ENCODE measurements around the gene MORN4. TPM values are rescaled to one million over a fixed set of nuclear protein-coding genes. Genes with fewer than 3 reads are reported as not detected.

MORN4 gene
- polyA plus RNA-seq, 2 donors = 1.1 to 1.8 TPM

DNA sequence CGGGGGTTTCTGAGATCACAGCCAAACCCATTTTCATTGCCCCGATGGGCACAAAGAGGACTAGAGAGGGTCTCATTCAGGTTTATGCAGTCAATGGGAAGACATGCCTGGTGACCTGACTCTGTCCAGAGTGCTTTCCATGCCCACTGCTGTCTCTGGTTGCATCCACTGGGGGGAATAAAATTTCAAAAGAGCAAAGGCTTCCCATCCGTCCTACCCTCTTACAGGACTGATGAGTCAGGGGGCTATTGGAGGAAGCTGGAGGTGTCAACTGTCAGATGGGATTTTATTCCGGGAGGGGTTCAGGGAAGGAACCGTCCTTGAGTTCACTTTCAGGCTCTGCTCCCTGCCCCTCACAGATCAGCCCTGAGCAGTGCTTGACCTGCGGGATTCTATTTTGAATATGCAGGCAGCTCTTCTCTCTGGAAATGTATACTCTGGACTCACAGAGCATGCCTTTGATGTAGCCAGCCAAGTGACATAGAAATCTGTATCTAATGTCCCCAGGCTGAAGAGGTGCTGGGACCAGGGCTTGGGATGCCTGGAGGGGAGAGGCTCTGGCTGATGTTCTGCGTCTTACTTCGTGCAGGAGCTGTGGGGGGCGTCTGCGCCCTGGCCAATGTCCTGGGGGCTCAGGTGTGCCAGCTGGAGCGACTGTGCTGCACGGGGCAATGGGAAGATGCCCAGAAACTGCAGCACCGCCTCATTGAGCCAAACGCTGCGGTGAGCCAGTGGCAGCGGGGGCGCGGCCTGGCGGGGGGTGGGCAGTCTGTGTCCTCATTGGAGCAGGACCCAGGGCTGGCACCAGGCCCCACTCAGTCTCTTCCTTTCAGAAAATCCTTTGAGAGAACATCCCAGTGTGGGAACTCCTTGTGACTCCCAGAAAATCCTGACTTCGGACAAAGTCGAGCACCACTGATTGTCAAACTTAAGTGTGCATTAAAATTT, 31.8 kb downstream of the MORN4 start:
- Histone ChIP-seq H3K9me3 (ENCODE audit: control insufficient read depth in 2 of 2, insufficient read depth in 1 of 2, low read depth in 1 of 2, low read length in 1 of 2) (no peaks in the 10 kb centered on the region), H3K27me3 (ENCODE audit: control insufficient read depth in 1 of 2, insufficient read depth in 2 of 2, low read length in 2 of 2) (no peaks in the 10 kb centered on the region), H3K36me3 (ENCODE audit: control insufficient read depth in 2 of 2, insufficient read depth in 2 of 2, low read length in 1 of 2) (no peaks in the 10 kb centered on the region), H3K4me1 (ENCODE audit: control insufficient read depth in 2 of 2, insufficient read depth in 2 of 2, low read length in 1 of 2) (peaks cover 0 to 2% of the 10 kb centered on the region in 2 donors), H3K4me3 (ENCODE audit: low read depth in 1 of 2, low read length in 2 of 2) (no peak overlapping the region), H3K27ac (ENCODE audit: low read depth in 2 of 2, low read length in 1 of 2) (no peak overlapping the region)
- WGBS, 2 donors = 64 to 76% methylated on average over 21 of the region's 21 CpGs

DNA sequence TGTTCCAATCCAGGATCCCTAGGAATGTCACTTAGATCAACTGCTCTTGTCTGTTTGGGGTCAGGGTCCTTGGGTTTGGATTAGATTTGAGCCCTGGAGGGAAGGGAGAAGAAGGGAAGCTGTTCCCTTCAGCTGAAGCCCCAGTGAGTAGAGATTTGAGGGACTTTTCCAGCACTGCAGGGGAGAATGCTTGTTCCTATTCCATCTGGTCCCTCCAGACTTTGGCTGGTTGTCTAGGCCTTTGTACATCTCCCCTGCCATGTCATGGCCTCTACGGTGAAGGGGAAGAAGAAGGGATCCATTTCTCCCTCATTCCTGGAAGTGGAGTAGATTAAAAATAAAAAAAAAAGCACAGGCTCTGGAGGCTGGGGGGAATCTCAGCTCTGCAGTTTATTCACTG, 32.7 kb downstream of the MORN4 start:
- Histone ChIP-seq H3K27ac (ENCODE audit: low read depth in 2 of 2, low read length in 1 of 2) (no peak overlapping the region), H3K9me3 (ENCODE audit: control insufficient read depth in 2 of 2, insufficient read depth in 1 of 2, low read depth in 1 of 2, low read length in 1 of 2) (no peaks in the 10 kb centered on the region), H3K4me3 (ENCODE audit: low read depth in 1 of 2, low read length in 2 of 2) (no peak overlapping the region), H3K27me3 (ENCODE audit: control insufficient read depth in 1 of 2, insufficient read depth in 2 of 2, low read length in 2 of 2) (no peaks in the 10 kb centered on the region), H3K4me1 (ENCODE audit: control insufficient read depth in 2 of 2, insufficient read depth in 2 of 2, low read length in 1 of 2) (peaks cover 2 to 3% of the 10 kb centered on the region in 2 donors), H3K36me3 (ENCODE audit: control insufficient read depth in 2 of 2, insufficient read depth in 2 of 2, low read length in 1 of 2) (no peaks in the 10 kb centered on the region)
- WGBS, 2 donors = 91 to 96% methylated on average over 1 of the region's 1 CpG

DNA sequence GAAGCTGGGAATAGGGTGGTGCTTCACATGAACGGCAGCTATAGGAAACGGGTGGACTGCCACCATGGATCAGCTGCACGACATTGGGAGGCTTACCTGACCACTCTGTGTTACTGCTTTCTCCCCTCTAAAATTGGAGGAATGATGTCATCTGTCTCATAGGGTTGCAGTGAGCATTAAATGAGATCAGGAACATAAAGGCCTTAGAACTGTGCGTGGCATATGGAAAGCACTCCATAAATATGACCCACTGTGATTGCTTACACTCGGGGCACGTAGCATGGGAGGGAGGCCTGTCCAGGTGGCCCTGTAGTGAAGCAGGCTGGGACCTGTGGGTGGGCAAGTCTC, 34.1 kb downstream of the MORN4 start:
- Histone ChIP-seq H3K4me3 (ENCODE audit: low read depth in 1 of 2, low read length in 2 of 2) (no peak overlapping the region), H3K9me3 (ENCODE audit: control insufficient read depth in 2 of 2, insufficient read depth in 1 of 2, low read depth in 1 of 2, low read length in 1 of 2) (no peaks in the 10 kb centered on the region), H3K27ac (ENCODE audit: low read depth in 2 of 2, low read length in 1 of 2) (no peak overlapping the region), H3K4me1 (ENCODE audit: control insufficient read depth in 2 of 2, insufficient read depth in 2 of 2, low read length in 1 of 2) (peaks cover 2 to 3% of the 10 kb centered on the region in 2 donors), H3K36me3 (ENCODE audit: control insufficient read depth in 2 of 2, insufficient read depth in 2 of 2, low read length in 1 of 2) (no peaks in the 10 kb centered on the region), H3K27me3 (ENCODE audit: control insufficient read depth in 1 of 2, insufficient read depth in 2 of 2, low read length in 2 of 2) (no peaks in the 10 kb centered on the region)
- WGBS, 2 donors = 90 to 91% methylated on average over 6 of the region's 6 CpGs

DNA sequence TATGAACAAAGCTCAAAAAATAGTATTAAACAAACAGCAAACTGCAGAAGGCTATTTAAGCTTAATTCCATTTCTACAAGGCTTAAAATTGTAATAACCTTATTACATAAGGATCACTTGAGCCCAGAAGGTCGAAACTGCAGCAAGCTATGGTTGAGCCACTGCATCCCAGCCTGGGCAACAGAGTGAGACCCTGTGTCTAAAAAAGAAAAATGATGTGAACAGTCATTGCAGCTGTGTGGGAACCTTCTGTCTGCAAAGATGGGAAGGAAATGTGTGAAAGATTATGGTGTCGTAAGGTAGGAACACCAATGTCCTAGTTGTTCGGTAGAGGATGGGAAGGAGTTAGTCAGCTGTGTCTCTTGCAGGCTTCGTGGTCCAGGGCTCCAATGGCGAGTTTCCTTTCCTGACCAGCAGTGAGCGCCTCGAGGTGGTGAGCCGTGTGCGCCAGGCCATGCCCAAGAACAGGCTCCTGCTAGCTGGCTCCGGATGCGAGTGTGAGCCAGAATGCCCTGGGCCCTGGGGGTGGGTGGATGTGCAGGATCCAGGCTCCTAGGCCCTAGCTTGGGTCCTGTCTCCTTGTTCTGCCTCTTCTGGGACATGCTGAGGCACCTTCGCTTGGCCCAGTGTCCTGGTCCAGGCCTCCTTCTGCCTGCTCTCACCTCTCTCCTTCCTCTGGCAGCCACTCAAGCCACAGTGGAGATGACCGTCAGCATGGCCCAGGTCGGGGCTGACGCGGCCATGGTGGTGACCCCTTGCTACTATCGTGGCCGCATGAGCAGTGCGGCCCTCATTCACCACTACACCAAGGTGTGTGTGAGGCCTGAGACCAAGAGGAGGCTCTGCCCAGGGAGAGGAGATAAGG, 34.7 kb downstream of the MORN4 start:
- no peaks in the 10 kb centered on the region for H3K9me3 ChIP-seq (ENCODE audit: control insufficient read depth in 2 of 2, insufficient read depth in 1 of 2, low read depth in 1 of 2, low read length in 1 of 2)
- H3K27me3 ChIP-seq (ENCODE audit: control insufficient read depth in 1 of 2, insufficient read depth in 2 of 2, low read length in 2 of 2) = no peaks in the 10 kb centered on the region
- H3K36me3 ChIP-seq (ENCODE audit: control insufficient read depth in 2 of 2, insufficient read depth in 2 of 2, low read length in 1 of 2) = no peaks in the 10 kb centered on the region
- H3K4me3 ChIP-seq (ENCODE audit: low read depth in 1 of 2, low read length in 2 of 2) = no peak overlapping the region
- H3K4me1 ChIP-seq (ENCODE audit: control insufficient read depth in 2 of 2, insufficient read depth in 2 of 2, low read length in 1 of 2) = peaks cover 2 to 3% of the 10 kb centered on the region in 2 donors
- H3K27ac ChIP-seq (ENCODE audit: low read depth in 2 of 2, low read length in 1 of 2) = no peak overlapping the region
- WGBS, 2 donors = 89 to 91% methylated on average over 19 of the region's 19 CpGs

DNA sequence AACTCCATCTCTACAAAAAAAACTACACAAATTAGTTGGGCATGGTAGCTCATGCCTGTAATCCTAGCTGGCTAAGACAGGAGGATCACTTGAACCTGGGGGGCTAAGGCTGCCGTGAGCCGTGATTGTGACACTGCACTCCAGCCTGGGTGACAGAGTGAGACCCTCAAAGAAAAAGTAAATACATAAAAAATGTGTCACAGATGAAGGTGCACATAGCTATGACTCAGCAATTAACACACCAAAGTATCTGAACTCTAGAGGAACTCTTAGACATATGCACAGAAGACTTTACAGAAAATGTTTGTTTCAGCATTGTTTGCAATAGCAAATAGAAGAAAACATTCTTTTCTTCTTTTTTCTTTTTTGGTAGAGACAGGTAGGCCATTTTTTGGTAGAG, 35.5 kb downstream of the MORN4 start:
- Histone ChIP-seq H3K4me1 (ENCODE audit: control insufficient read depth in 2 of 2, insufficient read depth in 2 of 2, low read length in 1 of 2) (peaks cover 2 to 3% of the 10 kb centered on the region in 2 donors), H3K36me3 (ENCODE audit: control insufficient read depth in 2 of 2, insufficient read depth in 2 of 2, low read length in 1 of 2) (no peaks in the 10 kb centered on the region), H3K27ac (ENCODE audit: low read depth in 2 of 2, low read length in 1 of 2) (no peak overlapping the region), H3K9me3 (ENCODE audit: control insufficient read depth in 2 of 2, insufficient read depth in 1 of 2, low read depth in 1 of 2, low read length in 1 of 2) (no peaks in the 10 kb centered on the region), H3K27me3 (ENCODE audit: control insufficient read depth in 1 of 2, insufficient read depth in 2 of 2, low read length in 2 of 2) (no peaks in the 10 kb centered on the region), H3K4me3 (ENCODE audit: low read depth in 1 of 2, low read length in 2 of 2) (no peak overlapping the region)
- 88 to 92% methylated on average over 2 of the region's 2 CpGs for WGBS, 2 donors

DNA sequence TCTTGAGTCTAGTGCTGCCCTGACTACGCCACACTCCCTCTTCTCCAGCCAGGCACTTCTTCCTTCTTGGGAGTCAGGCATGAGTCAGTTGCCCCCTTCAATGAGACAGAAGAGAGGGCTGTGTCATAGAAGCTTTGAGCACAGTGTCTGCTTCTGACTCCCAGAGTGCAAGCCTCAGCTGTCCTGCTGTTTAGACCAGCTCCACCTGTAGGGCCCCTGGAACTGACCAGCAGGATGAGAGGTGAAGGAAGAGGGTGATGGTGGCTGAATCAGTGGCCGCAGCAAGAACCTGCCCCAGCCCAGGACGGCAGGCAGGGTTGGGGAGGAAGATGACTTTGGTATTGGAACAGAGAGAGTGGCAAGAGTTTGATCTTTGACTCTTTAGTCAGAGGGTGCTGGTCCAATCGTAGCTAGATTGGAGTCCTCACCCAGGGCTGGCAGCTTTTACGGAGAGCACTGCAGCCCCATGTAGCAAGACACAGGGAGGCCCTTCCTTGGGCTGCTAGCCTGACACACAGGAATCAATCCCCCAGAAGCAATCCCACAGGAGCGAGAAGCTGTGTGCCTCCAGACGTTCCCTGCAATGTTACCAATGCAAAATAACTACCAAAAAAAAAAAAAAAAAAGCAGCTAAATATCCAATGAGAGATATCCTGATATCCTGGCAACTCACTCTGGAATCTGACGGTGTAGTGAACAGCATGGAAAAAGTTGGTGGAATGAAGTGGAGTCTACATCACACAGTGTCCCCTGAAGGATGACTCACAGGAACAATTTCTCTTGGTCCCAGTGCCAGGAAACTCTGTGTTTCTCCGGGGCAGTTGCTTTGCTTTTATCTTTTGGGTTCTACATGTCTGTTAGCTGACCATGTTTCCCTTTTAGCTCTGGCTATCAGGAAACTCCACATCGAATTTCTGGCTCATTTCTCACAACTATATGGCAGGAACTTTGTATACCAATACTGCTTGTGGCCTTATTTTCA, 36.9 kb downstream of the MORN4 start:
- no peaks in the 10 kb centered on the region for H3K36me3 ChIP-seq (ENCODE audit: control insufficient read depth in 2 of 2, insufficient read depth in 2 of 2, low read length in 1 of 2)
- no peaks in the 10 kb centered on the region for H3K27me3 ChIP-seq (ENCODE audit: control insufficient read depth in 1 of 2, insufficient read depth in 2 of 2, low read length in 2 of 2)
- no peaks in the 10 kb centered on the region for H3K9me3 ChIP-seq (ENCODE audit: control insufficient read depth in 2 of 2, insufficient read depth in 1 of 2, low read depth in 1 of 2, low read length in 1 of 2)
- peak overlapping the region; percentile 47 to 68 for H3K27ac ChIP-seq (ENCODE audit: low read depth in 2 of 2, low read length in 1 of 2)
- no peak overlapping the region for H3K4me3 ChIP-seq (ENCODE audit: low read depth in 1 of 2, low read length in 2 of 2)
- peaks cover 2 to 3% of the 10 kb centered on the region in 2 donors for H3K4me1 ChIP-seq (ENCODE audit: control insufficient read depth in 2 of 2, insufficient read depth in 2 of 2, low read length in 1 of 2)
- 42 to 52% methylated on average over 10 of the region's 10 CpGs for WGBS, 2 donors

DNA sequence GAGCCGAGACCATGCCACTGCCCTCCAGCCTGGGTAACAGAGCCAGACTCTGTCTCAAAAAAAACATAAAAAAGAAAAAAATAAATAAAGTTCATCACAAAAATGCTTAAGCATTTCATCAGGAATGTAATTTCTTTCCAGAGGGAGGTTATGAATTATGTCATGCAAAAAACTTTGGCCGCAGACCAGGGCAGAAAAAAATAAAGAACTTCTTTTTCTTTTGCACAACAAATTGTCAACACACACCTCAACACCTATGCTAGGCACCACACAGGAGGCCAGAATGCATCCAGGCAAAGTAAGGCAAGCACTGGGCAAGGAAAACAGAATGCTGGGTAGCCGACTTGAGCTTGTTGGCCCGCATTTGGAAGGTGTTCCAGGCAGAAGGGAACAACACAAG, 39.9 kb downstream of the MORN4 start:
- H3K27ac ChIP-seq (ENCODE audit: low read depth in 2 of 2, low read length in 1 of 2) = no peak overlapping the region

DNA sequence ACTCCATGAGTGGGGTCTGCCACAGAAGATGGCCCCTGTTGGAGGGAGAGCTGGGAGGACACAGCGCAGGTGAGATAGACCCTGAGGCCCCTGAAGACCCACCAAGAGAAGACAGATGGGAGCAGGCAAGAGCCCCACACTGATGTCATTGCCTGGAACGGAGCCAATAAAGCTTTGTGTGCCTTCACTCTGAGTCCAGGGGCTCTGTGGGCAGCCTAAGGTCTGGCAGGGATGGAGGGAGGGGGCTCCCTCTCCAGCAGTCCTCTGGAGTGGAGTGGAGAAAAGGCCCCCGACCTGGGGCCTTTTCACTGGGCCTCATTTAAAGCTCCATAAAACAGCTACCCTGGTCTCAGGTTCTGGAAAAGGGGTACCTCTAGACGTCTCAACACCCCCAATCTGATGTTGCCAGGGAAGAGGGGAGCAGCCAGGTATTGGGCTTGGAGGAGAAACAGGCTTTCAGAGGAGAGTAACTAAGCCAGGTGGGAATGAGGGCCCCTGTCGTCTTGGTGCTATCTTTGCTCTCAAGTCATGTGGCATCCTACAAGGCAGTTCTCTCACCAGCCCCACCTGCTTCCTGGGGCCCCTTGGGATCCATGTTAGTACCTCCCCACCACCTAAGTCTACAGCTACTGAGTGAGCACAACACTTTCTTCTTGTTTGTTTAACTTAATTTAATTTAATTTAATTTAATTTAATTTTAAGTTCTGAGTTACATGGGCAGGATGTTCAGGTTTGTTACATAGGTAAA, 42.4 kb downstream of the MORN4 start:
- Histone ChIP-seq H3K27ac (ENCODE audit: low read depth in 2 of 2, low read length in 1 of 2) (no peak overlapping the region), H3K9me3 (ENCODE audit: control insufficient read depth in 2 of 2, insufficient read depth in 1 of 2, low read depth in 1 of 2, low read length in 1 of 2) (no peaks in the 10 kb centered on the region), H3K4me3 (ENCODE audit: low read depth in 1 of 2, low read length in 2 of 2) (no peak overlapping the region), H3K27me3 (ENCODE audit: control insufficient read depth in 1 of 2, insufficient read depth in 2 of 2, low read length in 2 of 2) (no peaks in the 10 kb centered on the region), H3K36me3 (ENCODE audit: control insufficient read depth in 2 of 2, insufficient read depth in 2 of 2, low read length in 1 of 2) (no peaks in the 10 kb centered on the region), H3K4me1 (ENCODE audit: control insufficient read depth in 2 of 2, insufficient read depth in 2 of 2, low read length in 1 of 2) (peaks cover 0 to 2% of the 10 kb centered on the region in 2 donors)
- WGBS, 2 donors = 72 to 73% methylated on average over 5 of the region's 5 CpGs

More for the DNA sequence above, 39.9 kb downstream of the MORN4 start:
- Histone ChIP-seq H3K36me3 (ENCODE audit: control insufficient read depth in 2 of 2, insufficient read depth in 2 of 2, low read length in 1 of 2) (no peaks in the 10 kb centered on the region), H3K9me3 (ENCODE audit: control insufficient read depth in 2 of 2, insufficient read depth in 1 of 2, low read depth in 1 of 2, low read length in 1 of 2) (no peaks in the 10 kb centered on the region), H3K4me3 (ENCODE audit: low read depth in 1 of 2, low read length in 2 of 2) (no peak overlapping the region), H3K27me3 (ENCODE audit: control insufficient read depth in 1 of 2, insufficient read depth in 2 of 2, low read length in 2 of 2) (no peaks in the 10 kb centered on the region), H3K4me1 (ENCODE audit: control insufficient read depth in 2 of 2, insufficient read depth in 2 of 2, low read length in 1 of 2) (peaks cover 0 to 5% of the 10 kb centered on the region in 2 donors)
- 70 to 74% methylated on average over 4 of the region's 4 CpGs for WGBS, 2 donors
